A549 (cell line): ENCODE results near the gene ATP11A. TPM values are rescaled to one million over a fixed set of nuclear protein-coding genes. Genes with fewer than 3 reads are reported as not detected.

Source experiments
- ATAC-seq, 2 experiments: fragments of 200-7000 bp in 1 of 2; fragments of >200 bp in 1 of 2; cut with Nextera tagmentation in 1 of 2; cut with Tn5 transposase in 1 of 2; 3 replicates each; pipeline versions ENCODE4 v1.8.0 to v1.9.1; 2018 to 2020; ENCODE audit warnings: mild to moderate bottlenecking in 1 of 2, moderate library complexity in 1 of 2
- CTCF ChIA-PET: fragments of 300-600 bp; sonication (Branson Sonifier 250); formaldehyde crosslinking; extraction: SDS; loops from one replicate; lab custom pipeline; 2021; ENCODE audit warnings: antibody characterized with exemption, inconsistent platforms; lab: Yijun Ruan, JAX
- POLR2A ChIA-PET: fragments of 350-600 bp; formaldehyde crosslinking; extraction: SDS; loops from one replicate; lab custom pipeline; 2021; ENCODE audit warnings: antibody characterized with exemption, inconsistent platforms; lab: Yijun Ruan, JAX
- DNase-seq, 2 experiments: peaks; one replicate each; pipeline versions ENCODE4 v3.0.0 to v3.0.0-alpha.2; 2011 to 2016; ENCODE audit warnings: low read depth in 1 of 2, low spot score in 1 of 2
- FAIRE-seq: peaks from 2 replicates; lab custom pipeline; 2011; peaks lifted over from hg19 to GRCh38; lab: Jason Lieb, UNC
- H3K27ac ChIP-seq, 2 experiments: fragments of >200 bp; sonication (Bioruptor Twin); formaldehyde crosslinking; 3 replicates each; pipeline ENCODE4 v1.5.1; 2016 to 2017
- H3K4me1 ChIP-seq: fragments of >200 bp; sonication (Bioruptor Twin); formaldehyde crosslinking; 3 replicates; pipeline ENCODE4 v1.6.1; 2016
- H3K4me2 ChIP-seq: fragments of >200 bp; sonication (Bioruptor Twin); formaldehyde crosslinking; 3 replicates; pipeline ENCODE4 v1.6.1; 2016
- H3K4me3 ChIP-seq: fragments of >200 bp; sonication (Bioruptor Twin); formaldehyde crosslinking; 3 replicates; pipeline ENCODE4 v1.5.1; 2016
- H3K9me3 ChIP-seq: fragments of >200 bp; sonication (Bioruptor Twin); formaldehyde crosslinking; 3 replicates; pipeline ENCODE4 v1.6.1; 2016
- ATOH8 ChIP-seq: fragments of 250-450 bp; sonication (Bioruptor Pico); IDR thresholded peaks from 2 replicates; pipeline ENCODE4 v1.5.0; 2020; ENCODE audit warnings: low read depth, mild to moderate bottlenecking, moderate library complexity
- BCL3 ChIP-seq: fragments of >200 bp; sonication (Bioruptor Twin); formaldehyde crosslinking; IDR thresholded peaks from 3 replicates; pipeline ENCODE4 v1.6.1; 2016
- BHLHE40 ChIP-seq: IDR thresholded peaks from 2 replicates; pipeline ENCODE4 v1.6.1; 2012; ENCODE audit warnings: low read depth, low read length, inconsistent platforms
- CBX2 ChIP-seq: fragments of 200-600 bp; sonication (generic); IDR thresholded peaks from 2 replicates; pipeline ENCODE4 v1.6.1; 2016; ENCODE audit warnings: low read depth, mild to moderate bottlenecking, borderline replicate concordance
- CHD2 ChIP-seq: fragments of 150-350 bp; IDR thresholded peaks from 2 replicates; pipeline ENCODE4 v1.6.1; 2014; ENCODE audit warnings: low read length; ENCODE audit not compliant: partially characterized antibody
- CHD4 ChIP-seq: fragments of 200-600 bp; sonication (generic); IDR thresholded peaks from 2 replicates; pipeline ENCODE4 v1.6.1; 2016; ENCODE audit warnings: antibody characterized with exemption, mild to moderate bottlenecking, borderline replicate concordance
- EP300 ChIP-seq, 2 experiments: fragments of >200 bp; sonication (Bioruptor Twin); formaldehyde crosslinking; IDR thresholded peaks; 2 replicates in 1 of 2; 3 replicates in 1 of 2; pipeline ENCODE4 v1.6.1; 2016 to 2017
- ESRRA ChIP-seq: fragments of 150-350 bp; IDR thresholded peaks from 2 replicates; pipeline ENCODE4 v1.6.1; 2014; ENCODE audit warnings: mild to moderate bottlenecking, low read length, borderline replicate concordance
- HMGXB4 ChIP-seq: fragments of 250-450 bp; sonication (Bioruptor Pico); IDR thresholded peaks from 2 replicates; pipeline ENCODE4 v1.5.0; 2021; ENCODE audit warnings: mild to moderate bottlenecking, moderate library complexity, borderline replicate concordance
- HOXA7 ChIP-seq: fragments of 250-450 bp; sonication (Bioruptor Pico); IDR thresholded peaks from 2 replicates; pipeline ENCODE4 v1.5.0; 2020; ENCODE audit warnings: mild to moderate bottlenecking, moderate library complexity
- HOXB5 ChIP-seq: fragments of 250-450 bp; sonication (Bioruptor Pico); IDR thresholded peaks from 2 replicates; pipeline ENCODE4 v1.5.0; 2020; ENCODE audit warnings: mild to moderate bottlenecking, moderate library complexity
- JUN ChIP-seq, 2 experiments: fragments of >200 bp; sonication (Bioruptor Twin); formaldehyde crosslinking; IDR thresholded peaks; 2 replicates in 1 of 2; 3 replicates in 1 of 2; pipeline ENCODE4 v1.6.1; 2016 to 2017
- JUNB ChIP-seq: fragments of >200 bp; sonication (Bioruptor Twin); formaldehyde crosslinking; IDR thresholded peaks from 2 replicates; pipeline ENCODE4 v1.6.1; 2016
- KDM1A ChIP-seq: fragments of 200-600 bp; sonication (generic); IDR thresholded peaks from 2 replicates; pipeline ENCODE4 v1.6.1; 2016; ENCODE audit warnings: low read depth, mild to moderate bottlenecking
- KDM5A ChIP-seq: fragments of 200-600 bp; sonication (generic); IDR thresholded peaks from 2 replicates; pipeline ENCODE4 v1.6.1; 2016; ENCODE audit warnings: antibody characterized with exemption, mild to moderate bottlenecking
- NPAS2 ChIP-seq: fragments of 250-450 bp; sonication (Bioruptor Pico); IDR thresholded peaks from 2 replicates; pipeline ENCODE4 v1.8.0; 2022; ENCODE audit warnings: mild to moderate bottlenecking, moderate library complexity, borderline replicate concordance
- PHF8 ChIP-seq: fragments of 200-600 bp; sonication (generic); IDR thresholded peaks from 2 replicates; pipeline ENCODE4 v1.6.1; 2016; ENCODE audit warnings: low read depth, mild to moderate bottlenecking, antibody characterized with exemption, moderate library complexity, borderline replicate concordance
- RCOR1 ChIP-seq: fragments of 150-350 bp; IDR thresholded peaks from 2 replicates; pipeline ENCODE4 v1.6.1; 2014; ENCODE audit warnings: antibody characterized with exemption, low read length, low read depth
- RFX5 ChIP-seq: fragments of 450-650 bp; IDR thresholded peaks from 2 replicates; pipeline ENCODE4 v1.7.1; 2014; ENCODE audit warnings: antibody characterized with exemption, mild to moderate bottlenecking, moderate library complexity
- RNF2 ChIP-seq: fragments of 200-600 bp; sonication (generic); IDR thresholded peaks from 2 replicates; pipeline ENCODE4 v1.6.1; 2016; ENCODE audit warnings: low read depth, mild to moderate bottlenecking, antibody characterized with exemption, moderate library complexity, borderline replicate concordance
- SMC3 ChIP-seq: fragments of >200 bp; sonication (Bioruptor Twin); formaldehyde crosslinking; IDR thresholded peaks from 3 replicates; pipeline ENCODE4 v1.6.1; 2018; ENCODE audit warnings: inconsistent platforms
- TP53 ChIP-seq: fragments of 250-450 bp; sonication (Bioruptor Pico); IDR thresholded peaks from 2 replicates; pipeline ENCODE4 v1.5.0; 2021; ENCODE audit warnings: mild to moderate bottlenecking, moderate library complexity
- USF2 ChIP-seq: fragments of 450-650 bp; IDR thresholded peaks from 2 replicates; pipeline ENCODE4 v1.6.1; 2014; ENCODE audit warnings: antibody characterized with exemption
- WGBS: methylation state at CpG from one replicate; pipeline ENCODE4 v1.1.6; 2017; ENCODE audit errors: missing lambda C conversion rate; 5-methylcytosine and 5-hydroxymethylcytosine counted together
- polyA plus RNA-seq, 4 experiments: library from polyadenylated mRNA; depleted of rRNA in 3 of 4; stranded (reverse); fragments of >200 nt; fragmentation: RNase III in 1 of 4; extraction: RNeasy Plus Mini Kit Qiagen cat#74134 plus additional on column Dnase treatment in 1 of 4; gene quantifications; 2 replicates in 3 of 4; 3 replicates in 1 of 4; pipeline ENCODE4 v1.2.3, GENCODE V29; 2011 to 2017

Gene ATP11A
- polyA plus RNA-seq, 2 of the 4 experiments (the other 2 are of a cell fraction): 4.1 to 8.0 TPM

- no peak for TF ChIP-seq CHD4
These were observed 146.0 kb downstream of the ATP11A start (continued) for GRCh38 chr13:112835796-112836195.

- Histone ChIP-seq H3K9me3 (no peaks in the 10 kb centered on the region), H3K27ac (no peak overlapping the region), H3K4me2 (no peak overlapping the region), H3K4me3 (no peak overlapping the region), H3K4me1 (no peaks in the 10 kb centered on the region)
- ATAC-seq (no peak), FAIRE-seq (no peak), DNase-seq (no peak)
- no peak for TF ChIP-seq RFX5
- no peak for TF ChIP-seq RNF2
- no peak for TF ChIP-seq KDM5A
- TF ChIP-seq RCOR1: no peak
- no peak for TF ChIP-seq KDM1A
- TF ChIP-seq NPAS2 (CRISPR knock-in tag): no peak
- 92% methylated on average over 9 of the region's 12 CpGs for WGBS
- ChIA-PET CTCF (interaction anchor here (1.3 to 2.1 kb wide), 2 partner anchors 9 to 38 kb away, joined by 5 to 7 read pairs; no protein-coding TSS in a partner anchor), POLR2A (no interaction called here)
These were observed 147.1 kb downstream of the ATP11A start for GRCh38 chr13:112836940-112837339.

GRCh38 chr13:112837371-112838037, 147.7 kb downstream of the ATP11A start:
- Histone ChIP-seq H3K4me1 (no peaks in the 10 kb centered on the region), H3K4me2 (no peak overlapping the region), H3K4me3 (no peak overlapping the region), H3K9me3 (no peaks in the 10 kb centered on the region), H3K27ac (no peak overlapping the region)
- no peak for TF ChIP-seq NPAS2 (CRISPR knock-in tag)
- no peak for TF ChIP-seq EP300 (IDR thresholded peaks at IDR 0.05)
- no peak for TF ChIP-seq JUN (IDR thresholded peaks at IDR 0.05)
- TF ChIP-seq CHD2: no peak
- TF ChIP-seq ESRRA: no peak
- no peak for TF ChIP-seq RNF2
- TF ChIP-seq HOXB5 (CRISPR knock-in tag): no peak
- TF ChIP-seq BCL3: no peak
- TF ChIP-seq CHD4: no peak
- no peak for TF ChIP-seq USF2
- TF ChIP-seq TP53: no peak
- 88% methylated on average over 17 of the region's 26 CpGs for WGBS
- ATAC-seq (no peak), DNase-seq (no peak), FAIRE-seq (no peak)
- CTCF ChIA-PET: interaction anchor here (1.3 to 2.1 kb wide), 2 partner anchors 9 to 37 kb away, joined by 5 to 7 read pairs; no protein-coding TSS in a partner anchor
- POLR2A ChIA-PET: no interaction called here

GRCh38 chr13:112838038-112838841, 148.4 kb downstream of the ATP11A start:
- Histone ChIP-seq H3K4me3 (no peak overlapping the region), H3K4me1 (no peaks in the 10 kb centered on the region), H3K4me2 (no peak overlapping the region), H3K27ac (no peak overlapping the region), H3K9me3 (no peaks in the 10 kb centered on the region)
- TF ChIP-seq PHF8 (no peak), SMC3 (no peak), KDM1A (no peak), CHD4 (no peak), JUNB (no peak), HOXA7 (CRISPR knock-in tag) (no peak), ATOH8 (CRISPR knock-in tag) (no peak), HMGXB4 (no peak), NPAS2 (CRISPR knock-in tag) (no peak), CBX2 (no peak), BHLHE40 (no peak)
- ChIA-PET CTCF (interaction anchor here (1.3 to 2.1 kb wide), 2 partner anchors 10 to 37 kb away, joined by 5 to 7 read pairs; no protein-coding TSS in a partner anchor), POLR2A (no interaction called here)
- no peak for FAIRE-seq
- WGBS: 85% methylated on average over 19 of the region's 35 CpGs
- DNase-seq: no peak
- no peak for ATAC-seq
